Stimulated activated CD4-positive, alpha-beta T cell treated with anti-CD3 and anti-CD28 coated beads, TNF-alpha, amount 100 ng/mL, for 1 hour (primary cell): ENCODE data around the gene NNAT.
A peak's percentile ranks its signal among the peaks of the same experiment; 100 is the strongest.

Experiments
- DNase-seq, 3 donors: peaks; one replicate each; pipeline ENCODE4 v3.0.0-alpha.2; 2020; ENCODE audit warnings: low read depth in 3 of 3, low spot score in 1 of 3

The NNAT gene

GRCh38 chr20:37523911-37524700 lies 3.1 kb downstream of the NNAT start:
- no peak for DNase-seq

- no peak for DNase-seq
These were observed 4.0 kb downstream of the NNAT start for GRCh38 chr20:37524859-37525708.

DNA sequence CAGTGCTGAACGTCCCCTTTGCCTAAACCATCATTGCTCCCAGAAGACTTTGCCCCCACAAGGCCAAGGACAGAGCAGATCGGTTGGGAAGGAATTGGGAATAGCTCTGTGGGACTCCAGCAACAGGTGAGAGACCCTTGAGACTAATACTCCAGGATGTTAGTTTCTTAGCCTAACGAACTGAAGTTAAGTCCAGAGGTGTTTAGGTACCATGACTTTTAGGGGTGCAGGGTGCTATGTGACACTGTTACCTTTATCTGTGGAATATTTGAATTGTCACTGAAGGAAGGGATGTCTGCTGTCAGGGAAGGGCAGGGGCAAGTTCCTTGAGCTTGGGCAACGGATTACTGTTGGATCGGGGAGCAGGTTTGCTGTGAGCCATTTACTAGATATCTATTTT lies 4.8 kb downstream of the NNAT start:
- no peak for DNase-seq

GRCh38 chr20:37526238-37526838 lies 5.3 kb downstream of the NNAT start:
- DNase-seq = no peak

DNA sequence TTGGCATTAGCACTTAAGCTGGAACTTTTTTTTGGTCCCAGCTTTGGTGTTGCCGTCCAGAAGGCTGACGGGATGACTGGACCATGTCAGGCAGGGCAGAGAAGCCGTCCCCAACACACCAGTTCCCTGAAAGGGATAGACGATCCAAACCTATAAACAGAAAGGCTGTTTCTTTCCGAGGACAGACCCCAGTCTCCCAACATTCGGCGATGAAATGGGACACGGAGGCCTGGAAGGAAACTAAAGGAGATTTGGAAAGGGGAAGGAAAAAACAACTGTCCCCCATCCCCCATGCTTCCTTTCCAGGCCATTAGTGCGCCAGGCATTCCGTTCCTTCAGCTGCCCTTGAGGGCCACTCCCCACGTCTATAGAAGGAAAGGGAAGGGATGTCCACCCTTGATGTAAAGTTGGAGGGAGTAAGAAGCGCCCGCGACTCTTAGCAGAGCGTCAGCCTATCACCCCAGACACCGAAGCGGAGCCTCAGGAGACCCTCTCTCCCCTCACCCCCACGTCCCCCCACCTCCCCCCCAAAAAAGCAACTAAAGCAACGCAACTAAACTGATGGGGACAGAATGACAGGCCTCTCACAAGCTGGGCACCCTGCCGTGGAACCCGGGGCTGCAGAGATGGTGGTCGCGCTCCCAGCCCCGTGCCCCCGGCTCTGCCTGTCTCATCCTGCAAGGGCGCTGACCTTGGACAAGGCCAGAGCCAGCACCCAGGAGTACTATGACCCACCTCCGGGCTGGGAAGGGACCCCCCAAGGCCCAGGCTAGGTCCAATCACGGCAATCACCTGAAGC lies 6.0 kb downstream of the NNAT start:
- DNase-seq = no peak

DNA sequence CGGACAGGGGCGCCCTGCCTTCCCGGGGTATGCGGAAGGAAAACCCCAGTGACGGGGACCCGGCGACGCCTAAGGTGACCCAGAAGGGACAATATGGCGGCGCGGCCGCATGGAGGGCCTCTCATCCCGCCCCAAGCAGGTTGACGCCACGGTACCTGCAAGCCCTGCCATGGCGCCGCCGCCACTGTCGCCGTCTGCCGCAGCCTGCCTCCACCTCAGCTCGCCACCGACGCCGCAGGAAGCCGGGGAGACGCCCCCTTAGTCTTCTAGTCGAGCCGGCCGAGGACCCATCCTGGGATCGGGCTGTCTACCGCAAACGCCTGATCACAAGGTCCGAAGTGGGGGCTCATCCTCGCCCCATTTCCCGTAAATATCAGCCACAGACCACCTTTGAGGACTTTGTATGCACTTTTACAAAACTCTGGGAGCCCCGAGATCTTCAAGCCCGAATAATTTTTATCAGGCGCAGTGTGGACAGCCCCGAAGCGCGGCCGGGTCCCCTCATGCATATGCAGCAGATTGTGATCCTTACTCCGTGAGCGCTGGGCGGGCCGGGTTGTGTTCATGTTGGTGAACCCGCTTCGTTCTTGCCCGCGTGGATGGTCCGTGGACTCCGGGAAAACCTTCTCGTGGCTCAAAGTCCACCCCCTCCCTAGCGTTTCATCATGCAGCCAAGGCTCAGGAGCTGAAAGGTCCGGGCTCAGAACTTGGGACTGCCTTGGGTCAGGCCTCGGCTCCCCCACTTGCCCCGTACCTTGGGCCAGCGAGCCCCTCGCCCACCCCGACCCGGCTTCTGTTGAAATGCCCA lies 6.8 kb downstream of the NNAT start, which contains the start of gene BLCAP:
BLCAP (minus strand) TSS at position 239 of the 808 bp plus-strand sequence. CDS start 8,702 bp downstream, outside the sequence.
- DNase-seq = peak; percentile 83 to 86 (median 83)

DNA sequence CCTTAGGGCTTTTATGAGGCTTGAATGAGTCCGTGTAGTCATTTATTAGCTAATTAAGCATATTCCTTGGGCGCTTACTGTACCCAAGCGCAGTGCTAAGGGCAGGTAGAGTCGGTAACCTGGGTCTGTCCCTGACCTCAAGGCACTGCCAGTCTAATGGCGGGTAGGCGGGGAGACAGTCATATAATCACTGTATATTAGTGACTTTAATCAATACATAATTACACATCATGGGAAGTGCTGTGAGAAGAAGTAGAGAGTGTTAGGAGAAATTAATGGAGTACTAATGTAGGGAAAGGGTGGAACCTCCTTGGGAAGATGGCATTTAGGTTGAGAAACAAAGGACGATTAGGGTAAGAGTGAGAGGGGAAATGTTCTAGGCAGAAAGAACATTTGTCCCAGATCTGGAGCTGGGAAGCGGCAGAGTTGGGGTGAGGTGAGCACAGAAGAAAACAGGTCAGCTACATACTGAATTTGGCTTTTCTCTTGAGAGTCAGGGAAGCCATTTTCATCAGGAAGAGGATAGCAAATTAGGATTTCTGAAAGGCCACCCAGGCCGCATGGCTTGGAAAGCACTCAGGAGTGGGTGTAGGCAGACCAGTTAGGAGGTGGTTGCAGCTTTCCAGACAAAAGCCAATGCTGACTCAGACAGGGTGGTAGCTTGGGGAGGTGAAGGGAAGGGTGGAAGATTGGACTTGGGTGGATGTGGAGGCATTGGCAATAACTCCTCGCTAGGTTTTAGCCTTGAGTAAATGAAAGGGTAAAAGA lies 7.6 kb downstream of the NNAT start:
- no peak for DNase-seq

DNA sequence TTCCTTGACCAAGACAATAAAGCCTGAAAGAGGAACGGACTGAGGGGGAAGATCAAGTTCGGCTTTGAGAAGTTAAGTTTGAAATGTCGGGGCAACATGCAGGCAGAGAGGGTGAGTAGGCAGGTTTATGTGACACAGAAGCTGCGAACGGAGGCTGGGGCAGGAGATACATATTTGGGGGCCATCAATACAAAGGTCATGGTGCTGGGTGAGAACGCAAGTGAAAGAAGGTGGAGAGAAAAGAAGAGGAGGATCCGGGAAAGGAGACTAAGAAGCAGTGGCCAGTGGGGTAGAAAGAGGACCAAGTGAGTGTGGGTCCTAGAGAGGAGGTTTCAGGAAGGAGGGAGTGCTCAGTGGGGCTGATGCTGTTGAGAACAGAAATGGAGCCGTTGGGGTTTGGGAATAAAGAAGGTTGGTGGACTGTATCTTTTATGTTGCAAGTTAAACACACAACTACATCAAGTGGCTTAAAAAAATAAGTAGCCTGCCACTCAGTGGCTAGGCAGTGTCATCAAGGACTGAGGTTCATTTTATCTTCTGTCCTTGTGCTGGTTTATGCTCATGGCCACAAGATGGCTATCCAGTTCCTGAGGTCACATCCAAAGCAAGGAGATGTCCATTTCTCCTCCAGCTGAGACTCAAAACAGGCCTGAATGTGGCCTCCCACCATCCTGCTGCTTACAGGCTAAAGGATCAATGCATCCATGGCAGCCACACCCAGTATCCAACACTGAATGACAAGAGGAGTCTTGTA lies 8.3 kb downstream of the NNAT start:
- DNase-seq = no peak

DNA sequence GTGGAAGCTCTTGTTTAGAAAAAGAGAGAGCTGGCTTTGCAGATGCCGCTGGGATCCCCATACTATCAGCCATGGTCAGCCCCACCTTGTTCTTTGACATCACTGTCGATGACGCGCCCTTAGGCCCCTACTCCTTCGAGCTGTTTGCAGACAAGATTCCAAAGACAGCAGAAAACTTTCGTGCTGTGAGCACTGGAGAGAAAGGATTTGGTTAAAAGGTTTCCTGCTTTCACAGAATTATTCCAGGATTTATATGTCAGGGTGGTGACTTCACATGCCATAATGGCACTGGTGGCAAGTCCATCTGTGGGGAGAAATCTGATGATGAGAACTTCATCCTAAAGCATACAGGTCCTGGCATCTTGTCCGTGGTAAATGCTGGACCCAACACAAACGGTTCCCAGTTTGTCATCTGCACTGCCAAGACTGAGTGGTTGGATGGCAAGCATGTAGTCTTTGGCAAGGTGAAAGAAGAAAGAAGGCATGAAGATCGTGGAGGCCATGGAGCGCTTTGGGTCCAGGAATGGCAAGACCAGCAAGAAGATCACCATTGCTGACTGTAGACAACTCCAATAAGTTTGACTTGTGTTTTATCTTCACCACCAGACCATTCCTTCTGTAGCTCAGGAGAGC lies 9.0 kb downstream of the NNAT start:
- no peak for DNase-seq

GRCh38 chr20:37530696-37531095 lies 9.6 kb downstream of the NNAT start:
- DNase-seq = no peak

DNA sequence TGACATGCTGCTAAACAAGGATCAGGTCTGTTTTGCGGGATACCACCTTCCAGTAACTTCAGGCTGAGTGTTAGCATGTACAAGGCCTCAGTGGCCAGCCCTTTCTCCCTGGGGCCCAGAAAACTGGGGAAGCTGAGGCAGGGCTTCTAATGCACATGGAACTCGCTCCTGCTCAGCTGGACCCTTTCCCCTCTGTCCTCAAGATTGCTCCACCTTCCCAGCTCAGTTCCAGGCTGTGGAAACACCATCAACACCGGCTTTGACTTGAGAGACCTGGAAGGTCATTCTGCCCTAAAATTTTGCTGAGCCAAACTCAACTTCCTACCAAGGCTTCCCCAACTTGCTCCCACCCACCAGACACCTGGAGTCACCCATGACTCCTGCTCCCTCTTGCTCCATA lies 10.8 kb downstream of the NNAT start:
- DNase-seq = no peak

GRCh38 chr20:37533154-37533715 lies 12.2 kb downstream of the NNAT start:
- no peak for DNase-seq

- peak in 1 of 3 donors; percentile 21 for DNase-seq
These were observed 13.5 kb downstream of the NNAT start for GRCh38 chr20:37534401-37535157.

- DNase-seq = no peak
These were observed 14.5 kb downstream of the NNAT start for GRCh38 chr20:37535443-37536132.

DNA sequence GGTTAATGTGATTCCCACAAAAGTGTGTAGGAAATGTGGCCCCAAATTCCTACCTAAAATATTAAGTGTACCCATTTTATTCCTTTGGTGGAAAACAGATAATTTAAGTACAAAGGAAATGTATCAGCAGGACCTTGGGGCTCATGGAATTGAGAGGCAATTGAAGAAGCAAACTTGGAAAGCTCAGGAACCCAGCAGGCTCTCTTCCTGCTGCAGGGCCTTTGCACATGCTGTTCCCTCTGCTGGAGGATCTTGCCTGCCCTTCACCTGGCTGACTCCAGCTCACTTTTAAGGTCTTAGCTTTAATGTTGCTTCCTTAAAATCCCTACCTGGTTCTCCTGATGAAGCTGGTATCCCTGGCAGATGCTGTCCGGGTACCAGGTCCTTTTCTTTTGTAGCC lies 16.5 kb downstream of the NNAT start:
- no peak for DNase-seq

DNA sequence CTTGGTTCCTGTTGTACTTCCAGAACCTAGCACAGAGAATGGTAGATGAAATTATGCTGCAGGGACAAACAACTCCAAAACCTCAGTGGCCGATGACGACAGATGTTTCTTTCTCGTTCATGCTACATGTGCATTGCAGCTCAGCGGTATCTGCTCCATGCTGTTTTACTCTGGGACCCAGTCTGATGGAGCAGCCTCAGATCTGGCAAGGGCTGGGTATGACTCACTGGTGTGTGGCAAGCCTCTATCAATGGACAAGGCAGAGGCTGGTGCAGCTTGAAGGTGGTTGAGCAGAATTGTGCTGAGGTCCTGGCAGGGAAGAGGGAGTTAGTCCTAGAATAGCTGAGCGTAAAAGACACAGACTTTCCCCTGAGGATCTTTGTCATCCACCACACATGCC lies 17.0 kb downstream of the NNAT start:
- no peak for DNase-seq

- no peak for DNase-seq
These were observed 18.4 kb downstream of the NNAT start for GRCh38 chr20:37539424-37539823.
